B cell (primary cell): ENCODE measurements around the gene STRN. TPM values are rescaled to one million over a fixed set of nuclear protein-coding genes. Genes with fewer than 3 reads are reported as not detected.

Experiments used
- ATAC-seq: fragments of 200-7000 bp; cut with Tn5 transposase; one replicate; pipeline ENCODE4 v1.10.0; 2021; ENCODE audit warnings: low read depth, mild to moderate bottlenecking, moderate number of reproducible peaks, moderate library complexity
- CTCF ChIA-PET: fragments of 350-600 bp; sonication (Branson Sonifier 250); formaldehyde crosslinking; loops from one replicate; lab custom pipeline; 2021; ENCODE audit warnings: antibody characterized with exemption, inconsistent platforms; lab: Charles Lee
- POLR2A ChIA-PET: fragments of 350-600 bp; sonication (Branson Sonifier 250); formaldehyde crosslinking; loops from one replicate; lab custom pipeline; 2021; ENCODE audit warnings: antibody characterized with exemption; lab: Charles Lee
- DNase-seq: peaks from one replicate; pipeline ENCODE4 v3.0.0; 2013
- H2AFZ ChIP-seq: 2 replicates; pipeline ENCODE4 v1.6.1; 2012; ENCODE audit warnings: mild to moderate bottlenecking, low read depth, low read length; ENCODE audit not compliant: insufficient read depth, poor library complexity, severe bottlenecking
- H3K27ac ChIP-seq, 2 donors: 1 replicate in 1 of 2; 2 replicates in 1 of 2; pipeline ENCODE4 v1.5.1; 2012 to 2013; ENCODE audit warnings: low read length in 2 of 2, mild to moderate bottlenecking in 2 of 2, moderate library complexity in 1 of 2
- H3K27me3 ChIP-seq, 4 experiments: fragments of 200-600 bp in 1 of 4; sonication (generic) in 1 of 4; replicated peaks in 1 of 4; 1 replicate in 2 of 4; 2 replicates in 2 of 4; pipeline versions ENCODE4 v1.6.1 to v1.7.0; 2013 to 2016; ENCODE audit warnings: low read length in 3 of 4, mild to moderate bottlenecking in 2 of 4, mixed read lengths in 1 of 4, moderate library complexity in 1 of 4; ENCODE audit not compliant: insufficient read depth in 4 of 4, control insufficient read depth in 3 of 4; ENCODE audit errors: control extremely low read depth in 1 of 4
- H3K36me3 ChIP-seq, 2 experiments: replicated peaks in 1 of 2; 1 replicate in 1 of 2; 2 replicates in 1 of 2; pipeline versions ENCODE4 v1.6.1 to v1.7.1; 2013; ENCODE audit warnings: low read length in 1 of 2; ENCODE audit not compliant: insufficient read depth in 2 of 2, control insufficient read depth in 1 of 2; ENCODE audit errors: control extremely low read depth in 1 of 2, extremely low read depth in 1 of 2
- H3K4me1 ChIP-seq, 2 donors: fragments of 200-600 bp in 1 of 2; sonication (generic) in 1 of 2; 1 replicate in 1 of 2; 2 replicates in 1 of 2; pipeline versions ENCODE4 v1.5.1 to v1.6.1; 2013 to 2017; ENCODE audit warnings: low read length in 2 of 2; ENCODE audit not compliant: control insufficient read depth in 2 of 2, insufficient read depth in 2 of 2
- H3K4me2 ChIP-seq: replicated peaks from 2 replicates; pipeline ENCODE3; 2012; ENCODE audit warnings: mild to moderate bottlenecking, low read depth, low read length; ENCODE audit not compliant: poor library complexity, severe bottlenecking
- H3K4me3 ChIP-seq, 5 experiments: fragments of 200-600 bp in 1 of 5; sonication (generic) in 1 of 5; 1 replicate in 3 of 5; 2 replicates in 2 of 5; pipeline versions ENCODE4 v1.5.1 to v1.7.0; 2011 to 2016; ENCODE audit warnings: low read length in 4 of 5, mild to moderate bottlenecking in 4 of 5, low read depth in 2 of 5, control low read depth in 1 of 5, moderate library complexity in 1 of 5; ENCODE audit not compliant: insufficient read depth in 1 of 5; ENCODE audit errors: control extremely low read depth in 1 of 5, extremely low read depth in 1 of 5
- H3K79me2 ChIP-seq: fragments of 200-600 bp; sonication (generic); one replicate; pipeline ENCODE4 v1.6.0; 2016; ENCODE audit warnings: low read length; ENCODE audit not compliant: control insufficient read depth, insufficient read depth
- H3K9ac ChIP-seq: fragments of 200-600 bp; sonication (generic); 2 replicates; pipeline ENCODE4 v1.6.1; 2017; ENCODE audit warnings: mild to moderate bottlenecking, low read length, moderate library complexity
- H3K9me3 ChIP-seq, 3 donors: one replicate each; pipeline versions ENCODE4 v1.6.1 to v1.7.1; 2013; ENCODE audit warnings: low read length in 2 of 3; ENCODE audit not compliant: control insufficient read depth in 2 of 3, insufficient read depth in 1 of 3; ENCODE audit errors: control extremely low read depth in 1 of 3
- H4K20me1 ChIP-seq: 2 replicates; pipeline ENCODE4 v1.6.0; 2012; ENCODE audit warnings: mild to moderate bottlenecking, low read length; ENCODE audit not compliant: insufficient read depth, control insufficient read depth, poor library complexity, severe bottlenecking
- H3K27ac Mint-ChIP-seq: one replicate; pipeline ENCODE4 v1.8.0; 2021; ENCODE audit warnings: mixed read lengths
- H3K27me3 Mint-ChIP-seq: one replicate; pipeline ENCODE4 v1.8.0; 2021; ENCODE audit warnings: mixed read lengths
- H3K4me1 Mint-ChIP-seq: one replicate; pipeline ENCODE4 v1.8.0; 2021; ENCODE audit warnings: mixed read lengths
- H3K4me3 Mint-ChIP-seq: one replicate; pipeline ENCODE4 v1.8.0; 2021; ENCODE audit warnings: mixed read lengths
- H3K9me3 Mint-ChIP-seq: one replicate; pipeline ENCODE4 v1.8.0; 2022; ENCODE audit warnings: mixed read lengths; ENCODE audit not compliant: insufficient read depth
- EZH2 ChIP-seq: IDR thresholded peaks from 2 replicates; pipeline ENCODE4 v1.6.1; 2012; ENCODE audit warnings: borderline replicate concordance, low read depth, mild to moderate bottlenecking, moderate library complexity, low read length; ENCODE audit not compliant: insufficient read depth, poor library complexity, severe bottlenecking
- WGBS: methylation state at CpG from one replicate; pipeline ENCODE4 v1.1.5; 2013; ENCODE audit warnings: missing lambda C conversion rate; ENCODE audit not compliant: insufficient coverage; 5-methylcytosine and 5-hydroxymethylcytosine counted together
- intact Hi-C: fragments of 100-400 bp; cut with micrococcal nuclease; formaldehyde crosslinking; loops from one replicate; pipeline ENCODE4 v1.10.0; 2022
- polyA plus RNA-seq: library from polyadenylated mRNA; depleted of rRNA; stranded (reverse); fragments of >200 nt; gene quantifications from 2 replicates; pipeline ENCODE4 v1.2.3, GENCODE V29; 2012
- total RNA-seq, 2 donors: library from RNA; stranded (reverse); fragments of 120-200 nt in 1 of 2; gene quantifications; 1 replicate in 1 of 2; 2 replicates in 1 of 2; pipeline versions ENCODE4 v1.2.3 to v1.2.4, GENCODE V29; 2013 to 2022
- TF ChIP-seq, protein P1 (sequence below): fragments of 200-600 bp; IDR thresholded peaks from one replicate; pipeline ENCODE4 v1.8.0; 2022; ENCODE audit warnings: antibody characterized with exemption, mild to moderate bottlenecking

The STRN gene
- total and polyA plus RNA-seq, 2 donors (not counting 1 experiment from before 2014, with no cell fraction given) = 5.8 to 38.6 TPM

GRCh38 chr2:36882532-36882931, 83.8 kb downstream of the STRN start:
- ChIA-PET CTCF (no interaction called here), POLR2A (no interaction called here)
- no peaks in the 10 kb centered on the region for H3K9me3 Mint-ChIP-seq
- no peaks in the 10 kb centered on the region for H3K27me3 ChIP-seq
- no peak overlapping the region for H3K27ac ChIP-seq
- no peak overlapping the region for H3K4me2 ChIP-seq
- no peak overlapping the region for H3K4me3 Mint-ChIP-seq
- H2AFZ ChIP-seq = no peak overlapping the region
- no peaks in the 10 kb centered on the region for H3K9me3 ChIP-seq
- no peaks in the 10 kb centered on the region for H3K79me2 ChIP-seq
- intact Hi-C loops = no loop called here
- no peak overlapping the region for H3K27ac Mint-ChIP-seq
- no peak overlapping the region for H3K9ac ChIP-seq
- WGBS = 100% methylated on average over 3 of the region's 3 CpGs
- DNase-seq (no peak), ATAC-seq (no peak)
- H3K4me1 ChIP-seq = no peaks in the 10 kb centered on the region
- H3K4me3 ChIP-seq = no peak overlapping the region
- no peaks in the 10 kb centered on the region for H3K4me1 Mint-ChIP-seq
- H3K27me3 Mint-ChIP-seq = no peaks in the 10 kb centered on the region
- peaks cover 15 to 56% of the 10 kb centered on the region in 2 experiments for H3K36me3 ChIP-seq
- no peak for TF ChIP-seq EZH2
- TF ChIP-seq, protein P1, sequence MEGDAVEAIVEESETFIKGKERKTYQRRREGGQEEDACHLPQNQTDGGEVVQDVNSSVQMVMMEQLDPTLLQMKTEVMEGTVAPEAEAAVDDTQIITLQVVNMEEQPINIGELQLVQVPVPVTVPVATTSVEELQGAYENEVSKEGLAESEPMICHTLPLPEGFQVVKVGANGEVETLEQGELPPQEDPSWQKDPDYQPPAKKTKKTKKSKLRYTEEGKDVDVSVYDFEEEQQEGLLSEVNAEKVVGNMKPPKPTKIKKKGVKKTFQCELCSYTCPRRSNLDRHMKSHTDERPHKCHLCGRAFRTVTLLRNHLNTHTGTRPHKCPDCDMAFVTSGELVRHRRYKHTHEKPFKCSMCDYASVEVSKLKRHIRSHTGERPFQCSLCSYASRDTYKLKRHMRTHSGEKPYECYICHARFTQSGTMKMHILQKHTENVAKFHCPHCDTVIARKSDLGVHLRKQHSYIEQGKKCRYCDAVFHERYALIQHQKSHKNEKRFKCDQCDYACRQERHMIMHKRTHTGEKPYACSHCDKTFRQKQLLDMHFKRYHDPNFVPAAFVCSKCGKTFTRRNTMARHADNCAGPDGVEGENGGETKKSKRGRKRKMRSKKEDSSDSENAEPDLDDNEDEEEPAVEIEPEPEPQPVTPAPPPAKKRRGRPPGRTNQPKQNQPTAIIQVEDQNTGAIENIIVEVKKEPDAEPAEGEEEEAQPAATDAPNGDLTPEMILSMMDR = no peak
- H4K20me1 ChIP-seq = no peaks in the 10 kb centered on the region

DNA sequence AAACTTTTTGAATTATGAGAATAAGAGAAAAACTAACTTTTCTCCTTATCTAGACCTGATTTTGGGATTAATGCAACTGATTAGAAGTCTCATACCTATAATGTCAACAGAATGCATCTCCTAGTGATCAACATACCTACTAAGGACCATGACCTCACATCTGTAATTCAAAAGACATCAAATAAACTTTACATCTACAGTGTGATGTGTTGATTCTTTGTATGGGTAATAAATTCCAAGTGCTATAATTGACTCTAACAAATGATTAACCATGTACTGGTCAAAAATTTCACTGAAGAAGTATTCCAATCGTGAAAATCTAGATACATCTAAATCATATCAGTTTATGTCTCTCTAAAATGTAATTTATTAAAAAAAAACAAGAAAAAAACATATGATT, 84.5 kb downstream of the STRN start:
- Histone ChIP-seq H3K36me3 (peaks cover 15 to 61% of the 10 kb centered on the region in 2 experiments), H3K4me2 (no peak overlapping the region), H3K9me3 (no peaks in the 10 kb centered on the region), H3K4me3 (no peak overlapping the region), H2AFZ (no peak overlapping the region), H3K27ac (no peak overlapping the region), H3K79me2 (no peaks in the 10 kb centered on the region), H3K4me1 (no peaks in the 10 kb centered on the region), H3K9ac (no peak overlapping the region), H4K20me1 (no peaks in the 10 kb centered on the region), H3K27me3 (no peaks in the 10 kb centered on the region)
- ChIA-PET POLR2A (no interaction called here), CTCF (no interaction called here)
- intact Hi-C loops = no loop called here
- no CpG with 5 or more reads among the region's 1 CpG for WGBS
- DNase-seq (no peak), ATAC-seq (no peak)
- Mint-ChIP-seq H3K27ac (no peak overlapping the region), H3K4me1 (no peaks in the 10 kb centered on the region), H3K27me3 (no peaks in the 10 kb centered on the region), H3K4me3 (no peak overlapping the region), H3K9me3 (no peaks in the 10 kb centered on the region)
- no peak for TF ChIP-seq EZH2
- TF ChIP-seq, protein P1 = no peak
